Urinary bladder (tissue), 4 donors: ENCODE measurements around the gene IMPA2. TPM values are rescaled to one million over a fixed set of nuclear protein-coding genes. Genes with fewer than 3 reads are reported as not detected.
"Not testable (repeated sequence)": the region's sequence is repeated elsewhere in the genome, so short reads cannot be mapped to it uniquely, and the experiment has no call there.

ENCODE experiments used
- DNase-seq: peaks from one replicate; pipeline ENCODE4 v3.0.0-alpha.2; 2015; ENCODE audit errors: extremely low spot score
- H3K27ac ChIP-seq: one replicate; pipeline ENCODE4 v1.5.1; 2013; ENCODE audit warnings: low read depth, mild to moderate bottlenecking, moderate library complexity
- H3K36me3 ChIP-seq: one replicate; pipeline ENCODE4 v1.6.1; 2013; ENCODE audit warnings: mild to moderate bottlenecking, moderate library complexity; ENCODE audit not compliant: insufficient read depth
- H3K4me1 ChIP-seq: one replicate; pipeline ENCODE4 v1.6.1; 2013; ENCODE audit warnings: mild to moderate bottlenecking, moderate library complexity; ENCODE audit not compliant: insufficient read depth
- H3K4me3 ChIP-seq: one replicate; pipeline ENCODE4 v1.5.1; 2013; ENCODE audit warnings: low read depth, low read length
- WGBS: extraction: QIAGEN DNeasy Blood & Tissue Kit; methylation state at CpG from one replicate; pipeline ENCODE4 v1.1.7; 2013; 5-methylcytosine and 5-hydroxymethylcytosine counted together
- polyA plus RNA-seq: library from polyadenylated mRNA; stranded (reverse); fragments of 200-250 nt; gene quantifications from one replicate; pipeline ENCODE4 v1.2.3, GENCODE V29; 2013
- small RNA-seq: library from RNA; depleted of rRNA; stranded (forward); fragments of <200 nt; gene quantifications from one replicate; pipeline ENCODE3, GENCODE V24; 2014
- total RNA-seq: library from RNA; depleted of rRNA; stranded (reverse); fragments of >200 nt; gene quantifications from one replicate; pipeline ENCODE4 v1.2.3, GENCODE V29; 2014
- donor health status: healthy with polysubstance abuse.
- donor health status: healthy.

The IMPA2 gene
- total and polyA plus RNA-seq, 2 donors = 38.2 to 111 TPM

GRCh38 chr18:12068950-12069320 lies 87.6 kb downstream of the IMPA2 start:
- Histone ChIP-seq H3K4me3 (no peak overlapping the region), H3K4me1 (no peaks in the 10 kb centered on the region), H3K27ac (no peak overlapping the region), H3K36me3 (no peaks in the 10 kb centered on the region)
- DNase-seq = no peak
- WGBS = 42% methylated on average over 3 of the region's 3 CpGs

DNA sequence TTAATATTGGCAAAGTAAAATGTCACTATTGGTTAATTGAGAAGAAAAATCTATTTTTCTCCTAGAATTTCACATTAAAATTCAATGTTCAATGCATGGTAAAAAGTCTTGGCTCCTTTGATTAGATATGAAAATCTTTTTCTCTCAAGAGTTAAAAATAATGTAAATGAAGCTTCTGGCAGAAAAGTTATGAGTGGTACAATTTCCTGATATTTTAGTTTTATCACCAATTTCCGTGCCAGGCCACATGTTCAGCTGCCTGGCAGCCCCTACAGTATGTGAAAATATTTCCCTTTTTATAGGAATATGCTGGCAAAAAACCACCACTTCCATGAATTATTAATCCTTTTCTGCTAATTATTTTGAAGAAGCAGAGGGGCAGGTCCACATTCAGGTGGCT lies 89.8 kb downstream of the IMPA2 start:
- not testable (repeated sequence) for DNase-seq, H3K27ac ChIP-seq, H3K36me3 ChIP-seq, H3K4me1 ChIP-seq, H3K4me3 ChIP-seq
- 65% methylated on average over 1 of the region's 1 CpG for WGBS

- 47% methylated on average over 1 of the region's 1 CpG for WGBS
- no peak for DNase-seq
- no peaks in the 10 kb centered on the region for H3K4me1 ChIP-seq
Measured at GRCh38 chr18:12072996-12073395, 91.7 kb downstream of the IMPA2 start.

GRCh38 chr18:12074736-12075135 lies 93.4 kb downstream of the IMPA2 start:
- no peak for DNase-seq
- Histone ChIP-seq H3K4me3 (no peak overlapping the region), H3K27ac (no peak overlapping the region), H3K4me1 (no peaks in the 10 kb centered on the region), H3K36me3 (no peaks in the 10 kb centered on the region)
- 82% methylated on average over 3 of the region's 3 CpGs for WGBS

More at GRCh38 chr18:12072996-12073395, 91.7 kb downstream of the IMPA2 start:
- no peaks in the 10 kb centered on the region for H3K36me3 ChIP-seq
- no peak overlapping the region for H3K27ac ChIP-seq
- H3K4me3 ChIP-seq = no peak overlapping the region

DNA sequence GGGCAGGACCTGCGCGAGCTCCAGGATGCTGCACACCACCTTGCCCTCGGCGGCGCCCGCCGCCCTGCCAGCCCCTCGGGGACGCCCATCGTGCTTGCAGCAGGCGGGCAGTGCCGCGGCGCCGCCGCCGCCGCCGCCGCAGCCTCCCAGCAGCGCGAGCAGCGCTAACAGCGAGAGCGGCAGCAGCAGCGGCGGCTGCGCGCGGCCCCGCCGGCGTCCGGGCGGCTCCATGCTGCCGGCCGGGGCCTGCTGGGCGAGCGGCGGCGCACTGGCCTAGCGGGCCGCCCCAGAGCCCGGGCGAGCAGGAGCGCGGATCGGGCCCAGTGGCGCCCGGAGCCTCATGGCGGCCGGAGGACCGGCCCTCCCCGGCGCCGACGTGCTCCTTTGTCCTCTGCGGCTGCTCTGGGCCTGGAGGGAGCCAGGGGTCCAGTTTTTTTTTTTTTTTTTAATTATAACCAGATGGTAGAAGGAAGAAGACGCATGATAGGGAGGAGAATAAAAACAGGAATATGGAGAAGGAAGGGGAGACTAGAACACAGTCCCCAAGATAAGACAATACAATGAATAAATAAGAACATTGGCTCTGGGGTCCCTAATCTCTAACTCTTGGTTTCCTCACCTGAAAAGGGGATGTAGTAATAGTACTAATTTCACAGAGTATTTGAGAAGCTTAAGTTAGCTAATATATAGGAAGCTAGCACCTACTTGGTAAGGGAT lies 95.3 kb downstream of the IMPA2 start:
- peak overlapping the region; percentile 18 for H3K4me3 ChIP-seq
- H3K4me1 ChIP-seq = no peaks in the 10 kb centered on the region
- 29% methylated on average over 56 of the region's 59 CpGs for WGBS
- DNase-seq = no peak
- H3K27ac ChIP-seq = no peak overlapping the region
- no peaks in the 10 kb centered on the region for H3K36me3 ChIP-seq

DNA sequence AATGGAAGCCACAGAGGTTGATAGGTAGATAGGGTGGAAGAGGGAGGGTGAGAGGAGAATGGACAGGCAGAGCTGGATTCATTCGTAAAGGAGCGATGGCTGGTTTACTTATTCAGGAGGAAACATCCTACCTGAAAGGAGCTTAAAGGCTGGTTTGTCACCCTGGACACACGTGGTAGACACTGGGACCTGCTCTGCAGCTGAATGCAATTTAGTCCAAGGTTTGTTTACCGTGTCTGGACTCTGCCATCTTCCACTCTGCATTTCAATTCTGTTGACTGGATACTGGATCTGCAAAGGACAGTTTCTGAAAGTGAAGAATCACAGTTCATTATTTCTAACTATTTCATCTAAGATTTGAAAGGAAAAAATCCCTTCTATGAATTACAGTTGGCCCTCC lies 96.7 kb downstream of the IMPA2 start:
- not testable (repeated sequence) for H3K27ac ChIP-seq, DNase-seq, H3K36me3 ChIP-seq, H3K4me1 ChIP-seq, H3K4me3 ChIP-seq
- 38% methylated on average over 2 of the region's 4 CpGs for WGBS

- 62% methylated on average over 6 of the region's 6 CpGs for WGBS
- no peak overlapping the region for H3K4me3 ChIP-seq
- DNase-seq = no peak
Measured at GRCh38 chr18:12079491-12080237, 98.4 kb downstream of the IMPA2 start.

More at GRCh38 chr18:12079491-12080237, 98.4 kb downstream of the IMPA2 start:
- H3K36me3 ChIP-seq = no peaks in the 10 kb centered on the region
- H3K27ac ChIP-seq = no peak overlapping the region
- H3K4me1 ChIP-seq = no peaks in the 10 kb centered on the region

Small RNAs within 50 kb of the gene (small RNA-seq; reads per million reads assigned to genes)
- gene AP001542.1 = not detected

Other genes starting within 250 kb of the IMPA2 start
- 39.1 TPM for gene CHMP1B, start 130.1 kb upstream of the IMPA2 start, total RNA-seq
- 46.0 TPM for gene CHMP1B, start 130.1 kb upstream of the IMPA2 start, polyA plus RNA-seq
- gene MPPE1, start 73.2 kb upstream of the IMPA2 start, total RNA-seq = 25.4 TPM
- gene MPPE1, start 73.2 kb upstream of the IMPA2 start, polyA plus RNA-seq = 31.7 TPM
- gene ANKRD62, start 112.3 kb downstream of the IMPA2 start, total RNA-seq = 0.11 TPM
- gene ANKRD62, start 112.3 kb downstream of the IMPA2 start, polyA plus RNA-seq = not detected